HL-60/S4 (cell line): ENCODE measurements around the gene IPO4.

Source experiments
- in situ Hi-C: fragments of 300-500 bp; cut with MboI; formaldehyde crosslinking; loops from 2 replicates; pipeline ENCODE4 v1.14.3; 2022; ENCODE audit warnings: low sequenced_read_pairs

Gene IPO4

GRCh38 chr14:24132061-24132685, 56.4 kb downstream of the IPO4 start:
- in situ Hi-C loops, result no loop called here

- in situ Hi-C loops, result no loop called here
These were observed 57.1 kb downstream of the IPO4 start for GRCh38 chr14:24131549-24131966.

GRCh38 chr14:24130717-24131548, 57.7 kb downstream of the IPO4 start:
- in situ Hi-C loops, result no loop called here

- in situ Hi-C loops, result no loop called here
These were observed 58.3 kb downstream of the IPO4 start, which contains the start of gene FITM1 for GRCh38 chr14:24130380-24130716. Gene FITM1 (plus strand): TSS chr14:24130659. CDS start chr14:24131564, 905 bp downstream.
